Measurements from ENCODE around the gene TENT5C. TPM values are rescaled to one million over a fixed set of nuclear protein-coding genes. Genes with fewer than 3 reads are reported as not detected.

Gene TENT5C
- total RNA-seq, 1 experiment from 2014 or later, result 1.1 TPM

DNA sequence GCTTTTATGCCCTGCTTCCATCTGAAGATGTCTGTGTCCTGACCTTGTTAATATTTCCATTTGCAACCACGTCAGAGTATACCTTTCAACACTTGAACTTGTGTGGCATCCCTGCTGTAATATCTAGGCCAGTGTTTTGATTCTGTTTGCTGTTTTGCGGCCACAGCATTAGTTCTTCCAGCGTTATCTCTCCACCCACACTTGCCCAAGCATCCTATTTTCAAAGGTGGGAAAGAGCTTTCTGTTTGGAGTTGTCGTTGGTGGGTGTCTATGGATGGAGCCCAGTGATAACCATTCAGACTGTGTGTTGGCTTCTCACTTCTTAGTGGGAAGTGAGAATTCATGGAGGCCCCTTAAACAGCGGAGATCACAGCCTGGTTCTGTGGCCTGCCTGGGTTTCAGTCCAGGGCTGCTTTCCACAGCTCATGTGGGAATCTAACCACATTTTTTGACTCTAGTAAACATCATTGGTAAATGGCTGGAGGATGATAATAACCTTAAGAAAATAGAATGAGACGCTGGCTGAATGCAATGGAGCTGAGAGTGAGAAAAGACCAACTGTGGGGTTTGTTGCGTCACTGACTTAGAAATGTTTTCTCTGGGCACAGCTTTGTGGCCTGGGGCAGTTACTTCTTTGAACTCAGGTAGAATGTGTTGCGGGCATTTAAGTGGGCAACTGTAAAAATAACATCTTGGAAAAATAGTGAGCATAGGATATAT lies 7.6 kb downstream of the TENT5C start:
- peak; percentile 81 for DNase-seq (ENCODE audit: low spot score)

DNA sequence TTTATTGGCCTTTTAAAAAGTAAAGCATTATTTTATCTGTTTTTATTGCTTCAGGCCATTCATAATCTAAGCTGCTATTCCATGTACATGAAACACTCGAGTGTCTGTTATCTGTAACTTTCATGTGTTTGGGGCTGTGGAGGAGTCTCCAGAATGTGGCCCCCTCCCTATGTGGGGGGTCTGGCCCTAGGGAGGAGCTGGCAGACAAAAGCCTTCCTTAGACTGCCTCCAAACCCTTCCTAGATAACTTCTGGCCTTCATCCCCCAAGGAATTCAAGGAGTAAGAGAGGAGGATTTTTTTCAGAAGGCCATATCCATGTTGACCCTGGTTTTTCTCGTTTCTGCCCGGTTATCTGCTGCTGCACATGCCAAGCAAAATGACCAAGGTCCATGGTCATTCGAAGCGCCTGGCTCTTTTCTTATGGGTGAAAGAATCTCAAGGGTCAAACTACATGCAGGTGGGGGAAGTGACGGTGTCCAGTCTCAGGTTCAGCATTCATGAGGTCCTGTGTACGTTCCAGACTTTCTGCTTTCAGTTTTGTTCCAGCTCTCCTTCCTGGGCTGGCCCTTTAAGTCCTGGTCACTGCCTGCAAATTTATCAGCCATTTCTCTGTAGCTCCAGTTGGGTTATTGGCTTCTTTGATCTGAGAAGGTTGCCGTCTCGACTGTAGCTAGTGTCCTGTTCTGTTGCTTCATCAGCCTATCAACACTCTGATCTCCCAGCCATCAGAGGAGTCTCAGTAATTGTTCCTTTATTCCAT lies 8.3 kb downstream of the TENT5C start:
- no peak for DNase-seq (ENCODE audit: low spot score)

DNA sequence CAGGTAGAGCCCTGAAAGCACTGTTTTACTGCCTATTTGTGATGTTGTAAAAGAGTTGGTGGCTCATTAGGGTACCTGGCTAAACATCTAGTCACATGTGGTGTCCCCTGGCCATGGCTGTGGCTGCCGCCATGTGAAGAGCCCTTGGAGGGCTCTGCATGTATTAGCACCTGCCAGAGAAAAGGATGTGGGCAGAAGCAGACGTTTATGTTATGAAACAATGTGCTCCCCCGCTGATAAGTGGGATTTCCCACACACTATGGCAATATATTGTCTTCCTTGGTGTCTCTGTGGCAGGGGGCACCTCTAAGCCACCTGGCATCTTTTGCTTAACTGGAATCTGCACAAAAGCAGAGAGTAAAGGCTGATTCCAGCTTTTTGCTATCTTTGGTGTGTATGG lies 9.6 kb downstream of the TENT5C start:
- DNase-seq (ENCODE audit: low spot score), result no peak

GRCh38 chr1:117616356-117616755 lies 10.5 kb downstream of the TENT5C start:
- DNase-seq (ENCODE audit: low spot score), result no peak

DNA sequence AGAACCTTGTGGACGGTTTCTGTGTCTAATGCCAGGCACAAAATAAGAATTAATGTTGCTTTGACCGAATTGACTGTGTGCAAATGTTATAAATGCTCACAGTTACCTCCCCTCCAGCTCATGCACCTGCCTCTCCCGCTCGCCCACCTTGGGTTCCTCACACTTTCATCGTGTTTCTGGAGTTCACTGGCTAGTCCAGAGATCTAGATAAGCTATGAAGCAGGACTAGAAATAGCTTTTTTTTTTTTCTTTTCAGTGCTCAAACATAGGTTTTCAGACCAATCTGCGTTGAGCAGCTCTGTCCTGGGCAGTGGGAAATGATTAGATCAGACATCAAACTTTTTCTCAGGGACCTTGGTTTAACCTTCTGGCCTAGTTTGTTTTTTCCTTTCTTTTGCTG lies 11.1 kb downstream of the TENT5C start:
- DNase-seq (ENCODE audit: low spot score), result no peak

DNA sequence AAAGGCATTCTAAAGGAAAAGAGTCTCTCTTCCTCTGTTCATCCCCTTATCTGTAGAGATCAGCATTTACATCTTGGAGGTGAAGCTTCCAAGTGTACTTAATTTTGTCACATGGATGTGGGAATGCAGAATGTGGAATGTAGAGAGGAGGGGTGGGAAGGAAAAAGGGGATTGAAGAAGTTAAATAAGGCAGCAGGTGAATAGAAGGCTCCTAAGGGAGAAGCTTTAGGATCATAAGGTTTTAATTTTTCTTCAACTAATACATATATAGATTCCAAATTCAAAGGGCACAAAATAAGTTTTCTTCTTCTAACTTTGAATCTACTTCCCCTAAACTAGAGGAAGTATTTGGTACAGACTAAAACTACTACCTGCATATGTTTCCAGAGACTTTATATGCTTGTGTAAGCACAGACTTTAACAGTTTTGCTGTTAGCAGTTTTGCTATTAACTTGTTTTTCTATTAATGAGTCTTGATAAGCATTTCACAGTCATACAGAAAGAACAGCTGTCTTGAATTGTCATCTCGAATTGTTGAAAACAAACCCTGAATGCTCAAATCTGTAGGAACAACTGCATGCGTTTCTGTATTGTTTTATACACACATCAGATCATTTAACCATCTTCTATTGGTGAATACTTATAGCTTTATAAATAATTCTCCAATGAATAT lies 12.7 kb downstream of the TENT5C start:
- no peak for DNase-seq (ENCODE audit: low spot score)

- no peak for DNase-seq (ENCODE audit: low spot score)
Observed at GRCh38 chr1:117620440-117620839, 14.6 kb downstream of the TENT5C start.

GRCh38 chr1:117621316-117621715 lies 15.5 kb downstream of the TENT5C start:
- no peak for DNase-seq (ENCODE audit: low spot score)

- DNase-seq (ENCODE audit: low spot score), result no peak
Observed at GRCh38 chr1:117622726-117623125, 16.9 kb downstream of the TENT5C start.

DNA sequence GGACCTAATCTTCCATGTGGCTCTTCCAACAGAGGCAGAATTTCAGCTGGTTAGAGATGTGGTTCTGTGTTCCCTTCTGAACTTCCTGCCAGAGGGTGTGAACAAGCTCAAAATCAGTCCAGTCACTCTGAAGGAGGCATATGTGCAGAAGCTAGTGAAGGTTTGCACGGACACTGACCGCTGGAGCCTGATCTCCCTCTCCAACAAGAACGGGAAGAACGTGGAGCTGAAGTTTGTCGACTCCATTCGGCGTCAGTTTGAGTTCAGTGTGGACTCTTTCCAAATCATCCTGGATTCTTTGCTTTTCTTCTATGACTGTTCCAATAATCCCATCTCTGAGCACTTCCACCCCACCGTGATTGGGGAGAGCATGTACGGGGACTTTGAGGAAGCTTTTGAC lies 17.3 kb downstream of the TENT5C start:
- no peak for DNase-seq (ENCODE audit: low spot score)

DNA sequence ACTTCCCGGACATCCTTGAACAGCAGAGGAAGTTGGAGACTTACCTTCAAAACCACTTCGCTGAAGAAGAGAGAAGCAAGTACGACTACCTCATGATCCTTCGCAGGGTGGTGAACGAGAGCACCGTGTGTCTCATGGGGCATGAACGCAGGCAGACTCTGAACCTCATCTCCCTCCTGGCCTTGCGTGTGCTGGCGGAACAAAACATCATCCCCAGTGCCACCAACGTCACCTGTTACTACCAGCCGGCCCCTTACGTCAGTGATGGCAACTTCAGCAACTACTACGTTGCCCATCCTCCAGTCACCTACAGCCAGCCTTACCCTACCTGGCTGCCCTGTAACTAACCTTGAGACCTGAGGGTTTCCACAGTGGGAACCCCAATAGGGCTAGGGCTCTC lies 17.9 kb downstream of the TENT5C start:
- no peak for DNase-seq (ENCODE audit: low spot score)

GRCh38 chr1:117627546-117628130 lies 21.8 kb downstream of the TENT5C start:
- no peak for DNase-seq (ENCODE audit: low spot score)

GRCh38 chr1:117628343-117628742 lies 22.5 kb downstream of the TENT5C start:
- DNase-seq (ENCODE audit: low spot score), result no peak

- no peak for DNase-seq (ENCODE audit: low spot score)
Observed at GRCh38 chr1:117629625-117630422, 24.0 kb downstream of the TENT5C start.

- DNase-seq (ENCODE audit: low spot score), result no peak
Observed at GRCh38 chr1:117630423-117630998, 24.7 kb downstream of the TENT5C start.

DNA sequence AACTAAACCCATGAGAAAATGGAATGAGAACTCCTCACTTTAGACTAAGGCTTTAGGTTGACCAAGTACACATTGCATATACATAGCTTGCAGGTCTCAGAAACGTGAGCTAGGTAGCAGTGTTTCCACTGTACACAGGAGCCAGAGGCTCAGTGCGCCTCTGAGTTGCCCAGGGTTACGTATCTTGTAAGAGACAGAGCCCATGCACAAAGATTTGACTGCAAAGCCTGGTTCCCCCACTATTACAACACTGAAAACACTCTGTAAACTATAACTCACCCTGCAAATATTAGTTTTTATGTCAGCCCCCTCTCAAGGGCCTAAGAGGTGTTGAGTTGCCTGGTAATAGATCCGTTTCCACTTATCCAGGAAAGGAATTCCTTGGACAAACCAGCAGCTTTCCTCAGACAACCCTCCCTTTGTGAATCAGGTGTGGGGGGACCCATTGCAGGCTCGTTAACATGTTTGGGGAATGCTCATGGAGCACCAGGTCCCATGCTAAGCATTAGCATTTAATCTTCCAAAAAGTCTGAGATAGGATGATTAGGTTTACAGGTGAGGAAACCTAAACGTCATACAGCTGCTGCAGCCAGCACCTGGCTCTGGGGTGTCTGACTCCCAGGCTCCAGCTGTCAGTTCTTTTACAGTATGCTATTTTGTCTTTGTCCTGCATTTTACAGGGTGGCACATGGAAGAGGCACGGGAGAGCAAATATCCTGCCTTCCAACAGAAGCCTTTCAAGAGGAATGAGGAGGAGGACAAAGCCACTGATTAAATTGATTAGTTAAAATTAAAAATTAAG lies 25.7 kb downstream of the TENT5C start:
- no peak for DNase-seq (ENCODE audit: low spot score)

GRCh38 chr1:117632269-117633067 lies 26.6 kb downstream of the TENT5C start:
- no peak for DNase-seq (ENCODE audit: low spot score)

GRCh38 chr1:117633068-117633345 lies 27.2 kb downstream of the TENT5C start:
- no peak for DNase-seq (ENCODE audit: low spot score)

- DNase-seq (ENCODE audit: low spot score), result no peak
Observed at GRCh38 chr1:117633423-117633822, 27.6 kb downstream of the TENT5C start.

DNA sequence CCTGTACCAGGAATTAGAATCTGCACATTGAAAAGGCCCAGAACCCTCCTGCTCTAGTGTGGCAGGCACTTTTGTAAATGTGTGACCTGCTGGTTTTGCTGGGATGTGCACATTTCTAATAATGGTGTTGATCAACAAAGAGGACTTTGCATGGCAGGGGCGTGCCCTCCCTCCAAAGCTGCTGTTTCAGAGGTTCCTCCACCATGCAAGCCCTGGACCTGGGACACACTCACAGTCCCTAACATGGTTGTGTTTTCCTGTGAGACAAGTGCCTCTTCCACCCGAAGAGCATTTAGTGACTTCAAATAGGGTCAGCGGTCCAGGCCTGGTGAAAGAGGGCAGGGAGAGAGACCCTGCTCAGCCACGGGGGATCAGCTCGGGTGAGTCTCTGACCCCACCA lies 28.1 kb downstream of the TENT5C start:
- no peak for DNase-seq (ENCODE audit: low spot score)
